ENCODE data around the gene DRC1. TPM values are rescaled to one million over a fixed set of nuclear protein-coding genes. Genes with fewer than 3 reads are reported as not detected.

The DRC1 gene
- total RNA-seq, 1 experiment from 2014 or later = not detected

DNA sequence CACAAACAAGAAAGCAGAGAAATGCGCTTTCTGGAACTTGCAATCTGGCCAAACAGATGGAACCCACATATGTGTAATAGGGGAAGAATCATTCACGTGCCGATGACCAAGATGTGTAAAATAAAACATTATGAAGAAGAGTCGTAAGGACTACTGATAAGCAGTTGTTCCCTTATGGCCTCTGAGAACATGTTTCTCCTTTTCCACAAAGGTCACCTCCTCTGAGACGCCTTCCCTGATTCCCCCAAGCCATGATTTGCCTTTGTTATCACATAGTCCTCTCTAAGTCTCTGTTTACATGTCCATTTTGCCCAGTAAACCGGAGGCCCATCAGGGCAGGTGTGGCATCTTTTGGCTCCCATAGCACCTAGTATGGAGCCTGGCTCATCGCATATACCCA, 68.2 kb downstream of the DRC1 start:
- Histone ChIP-seq H3K4me3 (ENCODE audit: low read depth, low read length, poor library complexity, severe bottlenecking) (no peak overlapping the region), H3K27ac (ENCODE audit: low read depth, low read length, poor library complexity, severe bottlenecking) (no peak overlapping the region), H3K9me3 (ENCODE audit: low read depth, low read length, poor library complexity, severe bottlenecking) (peaks cover 5% of the 10 kb centered on the region), H3K4me1 (ENCODE audit: insufficient read depth, low read length, poor library complexity, severe bottlenecking) (no peaks in the 10 kb centered on the region), H3K36me3 (ENCODE audit: insufficient read depth, low read length, poor library complexity, severe bottlenecking) (no peaks in the 10 kb centered on the region), H3K27me3 (replicated peaks; ENCODE audit: insufficient read depth, low read depth, low read length, poor library complexity) (no peaks in the 10 kb centered on the region)
- no TSS peak for BruUV-seq (replicated peaks)
- intact Hi-C loops (cut with micrococcal nuclease; ENCODE audit: unreplicated experiment) = no loop called here
- DNase-seq (ENCODE audit: low spot score) = no peak
- ChIA-PET POLR2A (ENCODE audit: low non-redundant PET) (no interaction called here), CTCF (interaction anchor here (0.6 kb wide), 1 partner anchor 220 kb away, joined by 3 read pairs; no protein-coding TSS in a partner anchor)
- TF ChIP-seq CTCF (conservative IDR thresholded peaks at IDR 0.05; ENCODE audit: low read depth, low read length) (no peak), EZH2 (IDR thresholded peaks at IDR 0.05; ENCODE audit: borderline replicate concordance, low read depth, low read length, poor library complexity, severe bottlenecking) (no peak)

DNA sequence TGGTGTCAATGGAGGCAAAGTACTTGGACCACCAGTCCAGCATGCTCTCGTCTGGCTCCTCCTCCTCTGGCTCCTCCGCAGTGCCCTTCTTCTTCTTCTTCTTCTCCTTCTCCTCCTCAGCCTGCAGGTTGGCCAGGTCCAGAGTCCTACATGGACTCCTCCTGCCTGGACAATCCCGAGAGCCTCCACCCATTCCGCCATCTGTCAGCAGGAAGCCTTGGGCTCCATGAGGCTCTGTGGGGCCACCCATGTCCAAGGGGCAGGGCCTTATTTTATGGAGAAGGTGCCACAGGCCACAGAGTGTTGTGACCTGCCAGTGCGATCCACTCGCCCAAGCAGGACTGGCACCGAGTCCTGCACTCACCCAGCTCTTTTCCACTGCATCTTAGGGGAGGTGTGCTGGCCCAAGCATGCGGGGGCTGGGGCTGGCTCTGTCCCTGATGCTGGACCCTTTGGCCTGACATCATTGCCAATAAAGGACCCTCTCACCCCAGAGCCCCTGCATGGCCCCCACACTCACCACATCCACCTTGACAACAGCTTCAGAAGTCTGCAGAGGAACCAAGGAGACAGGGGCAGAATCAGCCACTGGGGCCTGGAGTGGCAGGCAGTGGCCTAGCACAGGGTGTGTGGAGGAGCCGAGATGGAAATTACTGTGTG, 69.0 kb downstream of the DRC1 start:
- Histone ChIP-seq H3K36me3 (ENCODE audit: insufficient read depth, low read length, poor library complexity, severe bottlenecking) (no peaks in the 10 kb centered on the region), H3K9me3 (ENCODE audit: low read depth, low read length, poor library complexity, severe bottlenecking) (peaks cover 5% of the 10 kb centered on the region), H3K4me1 (ENCODE audit: insufficient read depth, low read length, poor library complexity, severe bottlenecking) (no peaks in the 10 kb centered on the region), H3K27me3 (replicated peaks; ENCODE audit: insufficient read depth, low read depth, low read length, poor library complexity) (no peaks in the 10 kb centered on the region), H3K4me3 (ENCODE audit: low read depth, low read length, poor library complexity, severe bottlenecking) (no peak overlapping the region), H3K27ac (ENCODE audit: low read depth, low read length, poor library complexity, severe bottlenecking) (no peak overlapping the region)
- intact Hi-C loops (cut with micrococcal nuclease; ENCODE audit: unreplicated experiment) = no loop called here
- ChIA-PET CTCF (interaction anchor here (0.6 kb wide), 1 partner anchor 221 kb away, joined by 3 read pairs; no protein-coding TSS in a partner anchor), POLR2A (ENCODE audit: low non-redundant PET) (interaction anchor here (0.6 kb wide), 1 partner anchor 17 kb away, joined by 3 read pairs; no protein-coding TSS in a partner anchor)
- no peak for DNase-seq (ENCODE audit: low spot score)
- TF ChIP-seq EZH2 (IDR thresholded peaks at IDR 0.05; ENCODE audit: borderline replicate concordance, low read depth, low read length, poor library complexity, severe bottlenecking) (no peak), CTCF (conservative IDR thresholded peaks at IDR 0.05; ENCODE audit: low read depth, low read length) (no peak)
- BruUV-seq (replicated peaks) = no TSS peak

DNA sequence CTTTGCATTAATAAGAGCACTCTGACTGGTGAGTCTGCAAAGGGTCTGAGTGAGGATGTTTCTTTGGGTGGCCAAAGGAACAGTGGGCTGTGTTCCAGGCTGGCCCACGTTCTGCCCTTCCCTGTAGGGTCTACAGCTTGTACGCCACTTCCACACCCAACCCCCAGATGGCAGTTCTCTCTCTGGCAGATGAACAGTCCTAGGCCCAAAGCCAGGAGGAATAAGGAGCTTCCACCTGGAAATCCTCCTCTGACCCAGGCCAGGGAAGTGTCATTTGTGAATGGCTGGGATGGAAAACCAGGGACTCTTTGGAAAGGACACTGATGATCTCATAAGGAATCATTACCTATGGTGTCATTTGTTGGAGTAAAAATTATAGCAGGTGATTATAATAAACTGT, 69.6 kb downstream of the DRC1 start:
- POLR2A ChIA-PET (ENCODE audit: low non-redundant PET) = no interaction called here
- Histone ChIP-seq H3K27me3 (replicated peaks; ENCODE audit: insufficient read depth, low read depth, low read length, poor library complexity) (no peaks in the 10 kb centered on the region), H3K4me1 (ENCODE audit: insufficient read depth, low read length, poor library complexity, severe bottlenecking) (no peaks in the 10 kb centered on the region), H3K36me3 (ENCODE audit: insufficient read depth, low read length, poor library complexity, severe bottlenecking) (no peaks in the 10 kb centered on the region), H3K4me3 (ENCODE audit: low read depth, low read length, poor library complexity, severe bottlenecking) (no peak overlapping the region), H3K9me3 (ENCODE audit: low read depth, low read length, poor library complexity, severe bottlenecking) (peaks cover 5% of the 10 kb centered on the region), H3K27ac (ENCODE audit: low read depth, low read length, poor library complexity, severe bottlenecking) (no peak overlapping the region)
- intact Hi-C loops (cut with micrococcal nuclease; ENCODE audit: unreplicated experiment) = no loop called here
- CTCF ChIA-PET = interaction anchor here (0.6 kb wide), 1 partner anchor 545 kb away, joined by 4 read pairs; no protein-coding TSS in a partner anchor
- DNase-seq (ENCODE audit: low spot score) = no peak
- no peak for TF ChIP-seq EZH2 (IDR thresholded peaks at IDR 0.05; ENCODE audit: borderline replicate concordance, low read depth, low read length, poor library complexity, severe bottlenecking)
- TF ChIP-seq CTCF (conservative IDR thresholded peaks at IDR 0.05; ENCODE audit: low read depth, low read length) = 0 out of 2 replicates have a peak, but pooled peaks have one; percentile 34
- no TSS peak for BruUV-seq (replicated peaks)

All from A673 (cell line).